Neural progenitor cell (in vitro differentiated cells): ENCODE data around the gene RGL2.

Experiments
- EZH2 ChIP-seq: fragments of 200-600 bp; sonication (generic); IDR thresholded peaks from 2 replicates; pipeline ENCODE4 v1.6.1; 2017; ENCODE audit warnings: antibody characterized with exemption, mild to moderate bottlenecking, moderate library complexity
- EZH2phosphoT487 ChIP-seq: fragments of 200-600 bp; sonication (generic); IDR thresholded peaks from 2 replicates; pipeline ENCODE4 v1.6.1; 2017; ENCODE audit warnings: antibody characterized with exemption
- TF ChIP-seq, protein P1 (sequence below): fragments of 200-600 bp; sonication (generic); IDR thresholded peaks from 2 replicates; pipeline ENCODE4 v1.5.1; 2017; ENCODE audit warnings: antibody characterized with exemption, mild to moderate bottlenecking

GRCh38 chr6:33319939-33320314, 21.2 kb upstream of the RGL2 start:
- TF ChIP-seq, protein P1, sequence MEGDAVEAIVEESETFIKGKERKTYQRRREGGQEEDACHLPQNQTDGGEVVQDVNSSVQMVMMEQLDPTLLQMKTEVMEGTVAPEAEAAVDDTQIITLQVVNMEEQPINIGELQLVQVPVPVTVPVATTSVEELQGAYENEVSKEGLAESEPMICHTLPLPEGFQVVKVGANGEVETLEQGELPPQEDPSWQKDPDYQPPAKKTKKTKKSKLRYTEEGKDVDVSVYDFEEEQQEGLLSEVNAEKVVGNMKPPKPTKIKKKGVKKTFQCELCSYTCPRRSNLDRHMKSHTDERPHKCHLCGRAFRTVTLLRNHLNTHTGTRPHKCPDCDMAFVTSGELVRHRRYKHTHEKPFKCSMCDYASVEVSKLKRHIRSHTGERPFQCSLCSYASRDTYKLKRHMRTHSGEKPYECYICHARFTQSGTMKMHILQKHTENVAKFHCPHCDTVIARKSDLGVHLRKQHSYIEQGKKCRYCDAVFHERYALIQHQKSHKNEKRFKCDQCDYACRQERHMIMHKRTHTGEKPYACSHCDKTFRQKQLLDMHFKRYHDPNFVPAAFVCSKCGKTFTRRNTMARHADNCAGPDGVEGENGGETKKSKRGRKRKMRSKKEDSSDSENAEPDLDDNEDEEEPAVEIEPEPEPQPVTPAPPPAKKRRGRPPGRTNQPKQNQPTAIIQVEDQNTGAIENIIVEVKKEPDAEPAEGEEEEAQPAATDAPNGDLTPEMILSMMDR, result no peak
- TF ChIP-seq EZH2 (no peak), EZH2phosphoT487 (no peak)
